GOT3 (cell line): ENCODE results near the gene SLC38A10.

ENCODE experiments used
- DNase-seq: peaks from one replicate; lab custom pipeline; 2025; ENCODE audit warnings: mixed read lengths; lab: John Stamatoyannopoulos, UW

SLC38A10 gene

DNA sequence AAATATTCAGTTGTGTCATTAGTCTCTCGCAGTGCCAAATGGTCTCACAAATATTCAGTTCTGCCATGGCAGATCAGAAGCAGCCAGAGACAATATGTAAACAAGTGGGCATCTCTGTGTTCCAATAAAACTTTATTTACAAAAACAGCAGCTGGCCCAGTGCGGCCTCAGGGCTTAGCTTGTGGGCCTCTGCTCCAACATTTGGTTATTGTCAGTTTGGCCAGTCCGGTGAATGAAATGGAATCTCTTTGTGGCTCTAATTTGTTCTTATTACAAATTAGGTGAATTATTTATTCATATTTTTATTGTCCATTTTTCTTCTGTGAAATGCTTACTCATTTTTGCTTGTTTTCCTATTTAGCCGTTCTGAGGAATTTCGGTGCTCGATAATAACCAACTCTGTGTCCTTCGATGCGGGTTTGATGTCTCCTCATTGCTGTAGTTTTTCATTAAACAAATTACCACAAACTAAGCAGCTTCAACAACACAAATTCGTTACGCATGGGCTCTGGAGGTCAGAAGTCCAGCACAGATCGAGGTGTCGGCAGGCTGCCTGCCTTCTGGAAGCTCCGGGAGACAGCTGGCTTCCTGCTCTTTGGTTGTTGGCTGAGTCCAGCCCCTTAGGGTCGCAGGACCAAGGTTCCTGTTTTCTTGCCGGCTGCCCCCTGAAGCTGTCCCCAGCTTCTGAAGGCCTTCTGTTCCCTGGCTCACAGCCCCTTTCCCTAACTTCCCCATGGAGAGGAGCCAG lies 4.1 kb upstream of the SLC38A10 start:
- no peak for DNase-seq

DNA sequence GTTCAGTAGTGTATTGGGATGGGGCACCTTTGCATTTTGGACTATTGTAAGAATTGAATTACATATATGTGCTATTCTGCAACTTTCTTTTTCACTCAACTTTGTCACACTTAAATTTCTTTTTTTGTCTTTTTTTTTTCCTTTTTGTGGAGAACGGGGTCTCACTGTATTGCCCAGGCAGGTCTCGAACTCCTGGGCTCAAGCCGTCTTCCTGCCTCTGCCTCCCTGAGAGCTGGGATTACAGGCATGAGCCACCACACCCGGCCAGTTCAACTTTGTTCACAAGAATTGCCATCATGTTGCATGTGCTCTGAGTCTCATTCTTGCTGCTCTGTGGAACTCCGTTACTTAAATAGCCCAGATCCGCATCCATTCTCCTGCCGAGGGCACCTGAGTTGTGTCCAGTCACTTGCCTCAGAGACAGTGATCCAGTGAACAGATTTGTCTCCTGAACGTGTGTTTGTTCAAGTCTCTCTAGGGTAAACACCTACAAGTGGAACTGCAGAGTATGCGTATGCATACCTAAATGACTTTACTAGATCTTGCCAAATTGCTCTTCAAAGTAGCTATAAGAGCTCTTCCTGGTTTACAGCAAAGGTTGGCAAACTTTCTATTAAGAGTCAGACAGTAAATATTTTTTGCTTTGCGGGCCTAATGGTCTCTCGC lies 3.4 kb upstream of the SLC38A10 start:
- DNase-seq = no peak

GRCh38 chr17:81295676-81296381 lies 722 bp upstream of the SLC38A10 start:
- DNase-seq = no peak

GRCh38 chr17:81294512-81295030 lies 536 bp downstream of the SLC38A10 start:
- no peak for DNase-seq

DNA sequence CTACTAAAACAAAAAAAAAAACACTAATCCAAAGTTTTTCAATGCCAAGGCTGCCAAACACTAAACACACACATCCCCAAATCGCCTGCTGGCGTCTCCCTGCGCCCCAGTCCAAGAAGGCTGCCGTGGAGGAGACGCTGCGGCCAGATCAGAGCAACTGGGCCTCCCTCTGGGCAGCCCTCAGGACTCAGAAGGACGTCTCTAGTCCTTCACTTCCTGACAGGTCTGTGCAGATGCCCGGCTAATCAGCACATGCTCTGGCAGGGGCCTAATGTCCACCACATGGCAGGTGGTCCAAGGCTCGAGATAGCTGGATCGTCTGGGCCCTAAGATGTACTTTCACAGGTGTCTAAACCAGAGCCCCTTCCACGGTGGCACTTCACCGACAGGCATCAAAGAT lies 2.7 kb downstream of the SLC38A10 start:
- no peak for DNase-seq

DNA sequence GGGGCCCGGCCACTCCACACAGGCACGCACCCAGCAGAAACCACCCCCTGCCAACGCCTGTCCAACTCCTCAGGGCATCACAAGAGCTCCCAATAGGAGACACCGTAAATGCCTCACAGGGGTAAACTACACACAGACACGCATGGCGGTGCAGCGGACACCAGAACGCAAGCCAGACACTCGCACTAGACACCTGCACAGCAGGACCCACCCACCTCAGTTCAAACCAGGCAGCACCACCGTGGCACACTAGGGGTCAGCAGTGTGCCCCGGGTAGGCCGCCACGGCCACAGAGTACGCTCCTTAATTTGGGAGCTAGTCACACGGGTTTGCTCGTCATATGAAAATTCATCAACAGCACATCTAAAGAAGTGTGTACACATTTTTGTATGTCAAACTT lies 3.4 kb downstream of the SLC38A10 start:
- no peak for DNase-seq

- no peak for DNase-seq
Measured at GRCh38 chr17:81290230-81290629, 4.9 kb downstream of the SLC38A10 start.

DNA sequence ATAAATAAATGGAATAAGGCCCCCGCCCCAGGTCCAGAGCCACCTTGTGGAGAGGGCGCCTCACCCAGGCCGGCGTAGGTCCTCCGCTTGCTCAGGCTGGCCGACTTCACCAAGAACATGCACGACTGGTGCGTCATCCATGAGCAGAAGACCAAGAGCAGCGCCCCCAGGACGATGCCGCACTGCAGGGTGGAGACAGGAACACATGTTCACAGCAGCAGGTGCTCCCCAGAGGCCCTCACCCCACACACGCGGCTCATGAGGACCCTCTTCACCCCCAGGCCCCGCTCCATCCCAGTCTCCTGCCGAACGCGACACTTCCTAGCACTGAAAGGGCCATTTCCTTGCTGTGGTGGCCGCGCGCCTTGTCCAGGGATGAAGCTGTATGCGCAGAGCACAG lies 5.5 kb downstream of the SLC38A10 start:
- DNase-seq = no peak

DNA sequence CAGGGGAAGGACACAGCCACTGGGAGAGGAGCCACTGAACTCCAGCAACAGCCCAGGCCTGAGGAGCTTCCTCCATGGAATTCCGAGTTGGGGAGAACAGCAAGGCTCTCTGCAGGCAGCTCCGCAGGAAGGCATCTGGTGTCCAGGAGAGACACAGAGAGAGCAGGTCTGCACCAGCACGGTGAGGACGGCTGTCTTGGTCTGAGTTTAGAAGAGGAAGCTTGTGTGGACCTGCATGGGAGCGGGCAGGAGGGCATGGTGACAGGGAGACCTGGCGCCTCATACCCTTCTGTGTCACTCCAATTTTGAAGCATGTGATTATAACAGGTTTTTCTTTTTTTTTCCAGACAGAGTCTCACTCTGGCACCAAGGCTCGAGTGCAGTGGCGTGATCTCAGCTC lies 6.4 kb downstream of the SLC38A10 start:
- no peak for DNase-seq

- no peak for DNase-seq
Measured at GRCh38 chr17:81287741-81288430, 7.2 kb downstream of the SLC38A10 start.

DNA sequence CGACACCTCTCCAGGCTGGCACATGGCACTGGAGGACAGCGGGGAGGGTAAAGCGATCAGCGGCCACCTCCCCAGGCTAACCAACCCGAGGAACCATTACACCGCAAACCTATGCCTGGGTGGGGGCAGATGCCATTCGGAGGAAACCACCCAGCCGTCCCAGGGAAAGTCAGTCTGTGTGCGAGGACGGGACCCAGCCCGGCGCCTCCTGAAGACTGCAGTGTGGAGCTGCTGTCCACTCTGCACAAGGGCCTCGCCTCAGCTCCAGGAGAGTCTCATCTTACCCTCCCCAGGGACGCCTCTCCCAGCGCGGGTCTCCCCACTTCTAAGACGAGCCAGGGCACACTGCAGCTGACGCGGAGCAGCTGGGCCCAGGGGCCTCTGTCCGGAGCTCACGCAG lies 8.0 kb downstream of the SLC38A10 start:
- DNase-seq = no peak

- no peak for DNase-seq
Measured at GRCh38 chr17:81286491-81287145, 8.5 kb downstream of the SLC38A10 start.

- no peak for DNase-seq
Measured at GRCh38 chr17:81285894-81286293, 9.2 kb downstream of the SLC38A10 start.

GRCh38 chr17:81285179-81285878 lies 9.8 kb downstream of the SLC38A10 start:
- DNase-seq = no peak

- no peak for DNase-seq
Measured at GRCh38 chr17:81282876-81283275, 12.2 kb downstream of the SLC38A10 start.

DNA sequence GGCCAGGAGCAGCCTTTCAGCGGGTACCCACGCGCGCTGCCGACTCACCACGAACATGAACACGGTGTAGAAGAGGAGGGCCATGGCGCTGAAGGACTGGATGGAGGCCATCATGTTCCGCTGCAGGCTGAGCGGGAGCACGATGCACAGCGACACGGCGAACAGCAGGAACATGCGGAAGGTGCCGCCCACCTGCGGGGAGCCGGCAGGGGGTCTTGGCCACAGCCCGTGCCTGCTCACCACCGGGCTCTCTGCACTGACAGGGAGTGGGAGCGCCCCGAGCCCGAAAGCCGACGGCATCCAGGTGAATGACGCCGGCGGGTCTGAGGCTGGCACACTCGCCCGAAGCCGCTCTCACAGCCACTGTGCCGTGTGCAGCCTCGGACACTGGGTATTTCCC lies 13.0 kb downstream of the SLC38A10 start:
- no peak for DNase-seq

- DNase-seq = no peak
Measured at GRCh38 chr17:81280571-81280970, 14.5 kb downstream of the SLC38A10 start.

DNA sequence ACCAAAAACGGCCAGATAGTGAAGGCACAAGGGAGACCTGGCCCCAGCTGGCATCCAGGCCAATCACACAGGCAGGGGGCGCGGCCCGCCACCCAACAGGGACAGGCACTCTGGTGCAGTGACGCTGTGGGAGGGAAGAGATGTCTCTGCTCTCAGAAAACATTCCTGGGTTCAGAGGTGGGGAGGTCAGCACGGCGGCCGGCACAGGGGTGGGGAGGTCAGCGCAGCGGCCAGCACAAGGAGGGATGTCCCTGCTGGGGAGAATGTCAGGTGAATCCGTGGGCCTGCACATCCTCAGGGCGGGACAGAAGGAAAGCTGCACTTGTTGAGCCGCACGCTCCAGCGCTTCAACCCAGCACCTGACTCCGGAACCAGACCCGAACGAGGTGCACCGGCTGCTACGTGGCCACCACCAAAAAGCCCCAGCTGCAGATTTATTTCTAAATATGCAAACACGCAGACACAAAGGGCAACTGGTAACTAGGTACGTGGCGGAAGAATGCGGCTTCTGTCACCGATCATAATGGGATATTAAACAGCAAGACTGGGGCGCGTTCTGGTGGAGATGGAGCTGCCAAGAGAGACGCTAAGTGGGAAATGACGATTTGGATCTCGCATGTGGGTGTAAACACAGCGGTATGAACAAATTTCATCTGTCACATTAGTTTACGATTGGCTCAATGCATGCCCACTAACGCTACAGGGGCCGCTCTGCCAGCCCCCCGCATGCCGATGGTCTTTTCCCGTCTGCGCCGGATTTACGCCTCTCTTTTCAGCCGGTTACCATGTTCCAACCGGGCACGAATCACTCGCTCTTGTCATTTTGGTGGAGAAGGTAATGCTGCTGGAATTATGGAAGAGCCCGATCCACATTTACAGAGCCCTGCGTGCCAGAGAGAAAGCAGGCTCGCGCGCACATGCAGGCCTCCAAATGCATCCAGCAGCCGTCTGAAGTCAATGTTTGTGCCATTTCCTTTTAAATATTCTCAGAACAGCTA lies 15.5 kb downstream of the SLC38A10 start:
- DNase-seq = no peak

DNA sequence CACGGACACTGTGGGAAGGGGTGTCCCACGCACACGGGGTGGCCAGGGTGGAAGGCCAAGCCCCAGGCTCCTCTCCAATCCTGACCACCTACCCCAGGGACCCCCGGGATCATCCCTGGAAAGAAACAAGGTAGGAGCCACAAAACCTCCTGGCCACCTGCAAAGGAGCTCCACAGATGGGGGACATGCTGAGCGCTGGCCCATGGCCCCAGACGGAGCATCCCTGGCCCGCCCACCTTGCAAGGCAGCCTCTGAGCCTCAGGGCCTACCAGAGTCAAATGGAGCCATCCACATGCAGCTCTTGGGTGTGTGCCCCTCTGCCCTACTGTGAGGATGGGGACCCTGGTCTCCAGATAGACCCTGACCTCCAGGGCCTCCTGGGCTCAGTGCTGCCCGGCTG lies 16.3 kb downstream of the SLC38A10 start:
- no peak for DNase-seq
